ENCODE measurements around the gene UBN2.

The UBN2 gene

DNA sequence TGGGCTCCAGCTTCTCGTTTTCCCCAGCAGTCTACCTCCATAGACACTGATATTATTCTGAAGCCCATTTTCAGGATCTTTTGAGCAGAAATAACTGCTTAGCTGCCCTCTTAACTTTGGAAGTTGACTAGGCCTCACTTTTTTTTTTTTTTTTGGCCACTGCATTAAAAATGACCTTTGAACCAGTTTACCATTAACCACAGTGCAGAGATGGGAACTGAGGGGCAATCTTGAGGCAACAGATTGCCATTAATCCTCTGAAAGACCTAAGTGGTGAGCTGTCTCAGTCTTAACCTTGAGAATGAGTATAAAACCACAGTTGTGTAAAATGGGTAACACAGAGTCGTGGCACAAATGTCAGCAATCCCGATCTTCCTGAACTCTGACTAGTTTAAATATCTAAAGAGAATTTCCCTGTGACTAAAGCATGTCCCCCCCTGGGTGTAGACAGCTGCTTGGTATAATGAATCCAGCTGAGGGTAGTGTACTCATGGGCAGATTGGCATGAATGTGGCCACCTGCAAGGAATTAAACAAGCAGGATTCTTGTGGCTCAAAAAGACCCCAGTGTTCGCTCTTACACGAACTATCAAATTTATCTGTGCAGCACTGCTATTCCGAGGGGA lies 64.0 kb downstream of the UBN2 start:
- no peak overlapping the region for H3K4me3 ChIP-seq (replicated peaks; ENCODE audit: low read depth, low read length)
- TF ChIP-seq, protein P1, sequence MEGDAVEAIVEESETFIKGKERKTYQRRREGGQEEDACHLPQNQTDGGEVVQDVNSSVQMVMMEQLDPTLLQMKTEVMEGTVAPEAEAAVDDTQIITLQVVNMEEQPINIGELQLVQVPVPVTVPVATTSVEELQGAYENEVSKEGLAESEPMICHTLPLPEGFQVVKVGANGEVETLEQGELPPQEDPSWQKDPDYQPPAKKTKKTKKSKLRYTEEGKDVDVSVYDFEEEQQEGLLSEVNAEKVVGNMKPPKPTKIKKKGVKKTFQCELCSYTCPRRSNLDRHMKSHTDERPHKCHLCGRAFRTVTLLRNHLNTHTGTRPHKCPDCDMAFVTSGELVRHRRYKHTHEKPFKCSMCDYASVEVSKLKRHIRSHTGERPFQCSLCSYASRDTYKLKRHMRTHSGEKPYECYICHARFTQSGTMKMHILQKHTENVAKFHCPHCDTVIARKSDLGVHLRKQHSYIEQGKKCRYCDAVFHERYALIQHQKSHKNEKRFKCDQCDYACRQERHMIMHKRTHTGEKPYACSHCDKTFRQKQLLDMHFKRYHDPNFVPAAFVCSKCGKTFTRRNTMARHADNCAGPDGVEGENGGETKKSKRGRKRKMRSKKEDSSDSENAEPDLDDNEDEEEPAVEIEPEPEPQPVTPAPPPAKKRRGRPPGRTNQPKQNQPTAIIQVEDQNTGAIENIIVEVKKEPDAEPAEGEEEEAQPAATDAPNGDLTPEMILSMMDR (IDR thresholded peaks at IDR 0.05; ENCODE audit: low read length, missing control alignments) = no peak
- no peak for DNase-seq (ENCODE audit: low read depth)

DNA sequence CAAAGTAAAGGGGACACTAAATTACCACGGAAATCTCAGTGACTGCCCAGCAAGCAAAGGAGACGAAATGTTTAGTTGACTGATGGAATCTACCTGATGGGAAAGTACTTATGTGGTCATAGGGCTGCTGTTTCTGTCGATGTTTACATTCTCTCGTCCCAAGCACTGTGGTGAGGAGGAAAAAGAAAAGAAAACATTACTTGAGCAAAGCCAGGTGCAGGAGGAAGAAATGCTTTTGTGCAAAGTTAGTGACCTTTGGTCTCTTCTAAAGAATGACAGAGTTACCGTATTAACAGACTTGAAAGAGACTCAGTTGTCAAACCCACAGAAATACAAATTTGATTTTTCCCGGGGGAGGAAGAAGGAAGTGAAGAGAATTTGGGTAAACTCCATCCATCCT lies 66.8 kb downstream of the UBN2 start:
- DNase-seq (ENCODE audit: low read depth) = no peak
- no peak overlapping the region for H3K4me3 ChIP-seq (replicated peaks; ENCODE audit: low read depth, low read length)
- TF ChIP-seq, protein P1 (IDR thresholded peaks at IDR 0.05; ENCODE audit: low read length, missing control alignments) = no peak

DNA sequence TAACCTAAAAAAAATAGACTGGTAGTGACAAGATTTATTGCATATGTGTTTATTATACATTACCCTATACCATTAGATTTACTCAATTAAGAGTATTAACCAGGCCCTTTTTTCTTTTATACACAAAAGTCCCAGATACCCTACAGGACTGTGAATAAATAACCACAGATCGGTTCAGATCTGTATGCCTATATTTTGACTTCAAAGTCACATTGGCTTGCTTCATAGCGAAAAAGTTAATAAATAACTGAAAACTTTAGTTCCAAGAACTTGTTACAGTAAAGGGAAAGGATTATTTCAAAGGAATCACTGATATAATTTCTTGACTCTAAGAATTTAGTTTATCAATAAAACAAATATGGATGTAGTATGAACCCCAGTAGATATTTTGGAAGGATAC lies 68.3 kb downstream of the UBN2 start:
- no peak for DNase-seq (ENCODE audit: low read depth)
- no peak overlapping the region for H3K4me3 ChIP-seq (replicated peaks; ENCODE audit: low read depth, low read length)
- TF ChIP-seq, protein P1 (IDR thresholded peaks at IDR 0.05; ENCODE audit: low read length, missing control alignments) = no peak

DNA sequence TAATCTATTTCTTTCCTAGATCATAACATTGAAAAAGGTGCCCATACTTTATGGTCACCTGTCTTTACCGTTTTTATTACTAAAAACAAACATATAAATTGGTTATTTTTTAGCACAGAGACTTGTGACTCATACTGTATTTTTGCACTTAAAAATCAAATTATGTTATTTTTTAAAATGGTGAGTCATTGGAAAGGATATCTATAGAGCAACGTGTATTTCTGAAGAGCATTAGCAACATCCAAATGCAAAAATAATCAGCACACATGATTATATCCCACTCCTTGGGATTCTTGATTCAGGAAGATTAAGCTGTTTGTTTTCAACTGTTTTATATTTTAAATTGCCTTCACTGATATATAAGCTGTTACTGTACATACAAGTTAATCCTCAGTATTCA lies 69.4 kb downstream of the UBN2 start:
- DNase-seq (ENCODE audit: low read depth) = no peak
- no peak overlapping the region for H3K4me3 ChIP-seq (replicated peaks; ENCODE audit: low read depth, low read length)
- TF ChIP-seq, protein P1 (IDR thresholded peaks at IDR 0.05; ENCODE audit: low read length, missing control alignments) = no peak

DNA sequence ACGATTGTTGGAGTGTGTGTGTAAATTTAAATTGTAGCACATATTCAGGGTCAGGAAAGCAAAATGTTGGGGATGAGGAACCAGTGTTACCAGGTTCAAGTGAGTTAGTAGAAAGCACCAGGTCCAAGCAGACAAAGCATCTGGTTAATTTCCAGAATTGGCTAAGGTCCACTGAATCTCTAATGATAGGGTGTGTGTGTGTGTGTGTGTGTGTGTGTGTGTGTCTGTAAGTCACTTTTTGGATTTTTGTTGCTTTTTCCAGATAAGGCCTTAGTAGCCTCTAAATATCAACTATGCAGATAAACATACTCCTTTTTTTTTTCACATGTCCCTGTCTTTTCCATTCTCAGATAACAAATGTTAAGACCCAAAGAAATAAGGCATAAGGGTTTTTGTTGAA lies 73.5 kb downstream of the UBN2 start:
- TF ChIP-seq, protein P1 (IDR thresholded peaks at IDR 0.05; ENCODE audit: low read length, missing control alignments) = no peak

DNA sequence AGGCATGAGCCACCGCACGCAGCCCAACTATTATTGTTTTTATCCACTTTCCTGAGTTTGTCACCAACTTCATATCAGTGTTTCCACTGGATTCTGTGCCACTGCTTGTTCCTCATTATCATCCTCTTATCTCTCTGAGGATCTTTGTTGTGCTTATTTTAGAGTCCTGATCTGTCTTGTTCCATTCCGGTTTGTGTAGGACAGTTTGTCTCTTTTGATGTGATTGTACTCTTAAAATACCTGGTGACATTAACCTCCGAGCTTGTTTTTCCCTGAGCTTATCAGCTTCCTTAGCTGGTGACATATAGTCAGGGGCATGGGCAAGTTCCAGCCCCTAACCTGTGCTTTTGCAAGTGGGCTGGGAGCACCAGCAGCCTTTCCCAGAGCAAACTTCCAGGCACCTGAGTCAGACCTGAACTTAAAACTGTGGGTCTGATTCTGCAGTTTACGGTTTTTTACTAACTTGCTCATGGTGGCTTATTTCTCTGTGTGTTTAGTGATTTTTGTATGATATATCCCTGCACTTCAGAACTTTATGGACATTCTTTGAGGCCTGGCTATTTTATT lies 87.0 kb downstream of the UBN2 start:
- TF ChIP-seq, protein P1 (IDR thresholded peaks at IDR 0.05; ENCODE audit: low read length, missing control alignments) = no peak
- DNase-seq (ENCODE audit: low read depth) = no peak
- H3K4me3 ChIP-seq (replicated peaks; ENCODE audit: low read depth, low read length) = no peak overlapping the region

More for the DNA sequence above, 73.5 kb downstream of the UBN2 start:
- no peak overlapping the region for H3K4me3 ChIP-seq (replicated peaks; ENCODE audit: low read depth, low read length)
- DNase-seq (ENCODE audit: low read depth) = no peak
